ENCODE results near the gene MAEA. TPM values are rescaled to one million over a fixed set of nuclear protein-coding genes. Genes with fewer than 3 reads are reported as not detected.
A peak's percentile ranks its signal among the peaks of the same experiment; 100 is the strongest.

MAEA gene
- total and polyA plus RNA-seq, 9 of the 15 experiments (the other 6 are each of a cell fraction or from before 2014, with no cell fraction given), result 2.1 to 86.5 (median 45.0) TPM

DNA sequence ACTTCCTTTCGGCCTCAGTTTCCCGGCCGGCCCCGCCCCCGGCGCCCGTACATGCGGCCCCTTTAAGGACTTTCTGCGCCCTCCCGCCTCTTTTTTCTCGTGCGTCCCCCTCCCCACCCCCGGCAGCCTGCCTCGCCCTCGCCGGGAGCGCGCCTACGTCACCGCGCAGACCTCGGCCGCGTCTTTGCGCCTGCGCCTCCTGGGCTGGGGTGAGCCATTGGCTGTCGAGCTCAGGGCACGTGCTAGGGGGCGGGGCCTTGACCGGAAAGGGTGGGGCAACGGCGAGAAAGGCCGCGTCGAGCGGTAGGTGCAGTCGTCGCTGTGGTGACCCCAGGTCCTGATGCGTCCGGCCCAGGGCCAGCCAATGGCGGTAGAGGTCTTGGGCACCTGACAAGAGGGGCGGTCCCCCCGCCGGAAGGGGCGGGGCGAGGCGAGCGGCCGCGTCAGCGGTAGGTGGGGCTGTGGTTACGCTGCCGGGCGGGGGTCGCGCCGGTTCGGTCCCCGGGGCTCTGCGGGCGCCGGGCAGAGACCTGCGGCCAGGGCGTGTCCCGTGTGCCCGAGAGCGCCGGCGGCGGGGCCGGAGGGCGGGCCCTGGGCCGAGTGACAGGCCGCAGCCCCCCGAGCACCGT, 57.2 kb downstream of the MAEA start, which contains the start of gene UVSSA (continued):
- TF ChIP-seq ELF2 (CRISPR knock-in tag; IDR thresholded peaks at IDR 0.05) (peak; percentile 37; the same call in 1 of the 2 replicates), NFE2L1 (tag; IDR thresholded peaks at IDR 0.05; ENCODE audit: borderline replicate concordance, low read depth) (no peak), HNRNPK (IDR thresholded peaks at IDR 0.05; ENCODE audit: low read depth, low read length, poor library complexity, severe bottlenecking) (no peak), BRD4 (IDR thresholded peaks at IDR 0.05) (no peak), TGIF2 (CRISPR knock-in tag; IDR thresholded peaks at IDR 0.05) (no peak), ZNF274 (IDR thresholded peaks at IDR 0.05; ENCODE audit: borderline replicate concordance, low read depth, low read length) (no peak), CREBBP (IDR thresholded peaks at IDR 0.05; ENCODE audit: low read depth, low read length) (no peak), NCOA2 (IDR thresholded peaks at IDR 0.05; ENCODE audit: partially characterized antibody in 2 of 2) (no peak), NBN (IDR thresholded peaks at IDR 0.05; ENCODE audit: low read depth) (no peak), ZNF785 (CRISPR knock-in tag; IDR thresholded peaks at IDR 0.05) (no peak), CBX3 (IDR thresholded peaks at IDR 0.05; ENCODE audit: borderline replicate concordance in 1 of 2, low read length in 2 of 2) (no peak), ZNF24 (IDR thresholded peaks at IDR 0.05) (no peak), SPI1 (IDR thresholded peaks at IDR 0.05; ENCODE audit: borderline replicate concordance, low read depth, low read length) (no peak), PTRF (tag; IDR thresholded peaks at IDR 0.05) (no peak), RUNX1 (IDR thresholded peaks at IDR 0.05; ENCODE audit: low read depth) (0 out of 2 replicates have a peak, but pooled peaks have one; percentile 14)
- TF ChIP-seq, protein P1, sequence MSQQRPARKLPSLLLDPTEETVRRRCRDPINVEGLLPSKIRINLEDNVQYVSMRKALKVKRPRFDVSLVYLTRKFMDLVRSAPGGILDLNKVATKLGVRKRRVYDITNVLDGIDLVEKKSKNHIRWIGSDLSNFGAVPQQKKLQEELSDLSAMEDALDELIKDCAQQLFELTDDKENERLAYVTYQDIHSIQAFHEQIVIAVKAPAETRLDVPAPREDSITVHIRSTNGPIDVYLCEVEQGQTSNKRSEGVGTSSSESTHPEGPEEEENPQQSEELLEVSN (IDR thresholded peaks at IDR 0.05; ENCODE audit: borderline replicate concordance in 1 of 2, extremely low read depth in 1 of 2, insufficient read depth in 1 of 2, insufficient read length in 1 of 2, low read depth in 1 of 2, low read length in 1 of 2, poor library complexity in 1 of 2, severe bottlenecking in 1 of 2), result peak in 1 of 2 experiments; percentile 61
- TF ChIP-seq, protein P2, sequence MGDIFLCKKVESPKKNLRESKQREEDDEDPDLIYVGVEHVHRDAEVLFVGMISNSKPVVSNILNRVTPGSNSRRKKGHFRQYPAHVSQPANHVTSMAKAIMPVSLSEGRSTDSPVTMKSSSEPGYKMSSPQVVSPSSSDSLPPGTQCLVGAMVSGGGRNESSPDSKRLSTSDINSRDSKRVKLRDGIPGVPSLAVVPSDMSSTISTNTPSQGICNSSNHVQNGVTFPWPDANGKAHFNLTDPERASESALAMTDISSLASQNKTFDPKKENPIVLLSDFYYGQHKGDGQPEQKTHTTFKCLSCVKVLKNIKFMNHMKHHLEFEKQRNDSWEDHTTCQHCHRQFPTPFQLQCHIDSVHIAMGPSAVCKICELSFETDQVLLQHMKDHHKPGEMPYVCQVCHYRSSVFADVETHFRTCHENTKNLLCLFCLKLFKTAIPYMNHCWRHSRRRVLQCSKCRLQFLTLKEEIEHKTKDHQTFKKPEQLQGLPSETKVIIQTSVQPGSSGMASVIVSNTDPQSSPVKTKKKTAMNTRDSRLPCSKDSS (IDR thresholded peaks at IDR 0.05; ENCODE audit: low read depth, partially characterized antibody), result no peak
- TF ChIP-seq, protein P3, sequence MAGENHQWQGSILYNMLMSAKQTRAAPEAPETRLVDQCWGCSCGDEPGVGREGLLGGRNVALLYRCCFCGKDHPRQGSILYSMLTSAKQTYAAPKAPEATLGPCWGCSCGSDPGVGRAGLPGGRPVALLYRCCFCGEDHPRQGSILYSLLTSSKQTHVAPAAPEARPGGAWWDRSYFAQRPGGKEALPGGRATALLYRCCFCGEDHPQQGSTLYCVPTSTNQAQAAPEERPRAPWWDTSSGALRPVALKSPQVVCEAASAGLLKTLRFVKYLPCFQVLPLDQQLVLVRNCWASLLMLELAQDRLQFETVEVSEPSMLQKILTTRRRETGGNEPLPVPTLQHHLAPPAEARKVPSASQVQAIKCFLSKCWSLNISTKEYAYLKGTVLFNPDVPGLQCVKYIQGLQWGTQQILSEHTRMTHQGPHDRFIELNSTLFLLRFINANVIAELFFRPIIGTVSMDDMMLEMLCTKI (IDR thresholded peaks at IDR 0.05; ENCODE audit: partially characterized antibody), result no peak
- TF ChIP-seq, protein P4, sequence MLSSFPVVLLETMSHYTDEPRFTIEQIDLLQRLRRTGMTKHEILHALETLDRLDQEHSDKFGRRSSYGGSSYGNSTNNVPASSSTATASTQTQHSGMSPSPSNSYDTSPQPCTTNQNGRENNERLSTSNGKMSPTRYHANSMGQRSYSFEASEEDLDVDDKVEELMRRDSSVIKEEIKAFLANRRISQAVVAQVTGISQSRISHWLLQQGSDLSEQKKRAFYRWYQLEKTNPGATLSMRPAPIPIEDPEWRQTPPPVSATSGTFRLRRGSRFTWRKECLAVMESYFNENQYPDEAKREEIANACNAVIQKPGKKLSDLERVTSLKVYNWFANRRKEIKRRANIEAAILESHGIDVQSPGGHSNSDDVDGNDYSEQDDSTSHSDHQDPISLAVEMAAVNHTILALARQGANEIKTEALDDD (IDR thresholded peaks at IDR 0.05), result no peak
- TF ChIP-seq, protein P5, sequence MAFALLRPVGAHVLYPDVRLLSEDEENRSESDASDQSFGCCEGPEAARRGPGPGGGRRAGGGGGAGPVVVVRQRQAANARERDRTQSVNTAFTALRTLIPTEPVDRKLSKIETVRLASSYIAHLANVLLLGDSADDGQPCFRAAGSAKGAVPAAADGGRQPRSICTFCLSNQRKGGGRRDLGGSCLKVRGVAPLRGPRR (CRISPR knock-in tag; IDR thresholded peaks at IDR 0.05), result no peak
- TF ChIP-seq, protein P6, sequence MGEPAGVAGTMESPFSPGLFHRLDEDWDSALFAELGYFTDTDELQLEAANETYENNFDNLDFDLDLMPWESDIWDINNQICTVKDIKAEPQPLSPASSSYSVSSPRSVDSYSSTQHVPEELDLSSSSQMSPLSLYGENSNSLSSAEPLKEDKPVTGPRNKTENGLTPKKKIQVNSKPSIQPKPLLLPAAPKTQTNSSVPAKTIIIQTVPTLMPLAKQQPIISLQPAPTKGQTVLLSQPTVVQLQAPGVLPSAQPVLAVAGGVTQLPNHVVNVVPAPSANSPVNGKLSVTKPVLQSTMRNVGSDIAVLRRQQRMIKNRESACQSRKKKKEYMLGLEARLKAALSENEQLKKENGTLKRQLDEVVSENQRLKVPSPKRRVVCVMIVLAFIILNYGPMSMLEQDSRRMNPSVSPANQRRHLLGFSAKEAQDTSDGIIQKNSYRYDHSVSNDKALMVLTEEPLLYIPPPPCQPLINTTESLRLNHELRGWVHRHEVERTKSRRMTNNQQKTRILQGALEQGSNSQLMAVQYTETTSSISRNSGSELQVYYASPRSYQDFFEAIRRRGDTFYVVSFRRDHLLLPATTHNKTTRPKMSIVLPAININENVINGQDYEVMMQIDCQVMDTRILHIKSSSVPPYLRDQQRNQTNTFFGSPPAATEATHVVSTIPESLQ (CRISPR knock-in tag; IDR thresholded peaks at IDR 0.05), result no peak
